ENCODE results near the gene SFMBT1.

- TF ChIP-seq GATA2 (IDR thresholded peaks at IDR 0.05; ENCODE audit: low read depth, low read length) (no peak), GATA3 (IDR thresholded peaks at IDR 0.05; ENCODE audit: low read depth, low read length) (no peak)
These were observed 67.6 kb downstream of the SFMBT1 start for GRCh38 chr3:52978109-52978754.
